Measurements from ENCODE around the gene SCN11A.
"Not testable (repeated sequence)": the region's sequence is repeated elsewhere in the genome, so short reads cannot be mapped to it uniquely, and the experiment has no call there.

Gene SCN11A

GRCh38 chr3:39065197-39065596, 13.5 kb upstream of the SCN11A start:
- H3K27ac ChIP-seq: no peak overlapping the region
- TF ChIP-seq CTCF (conservative IDR thresholded peaks at IDR 0.05) (peak; percentile 39), ZFX (IDR thresholded peaks at IDR 0.05) (no peak)

GRCh38 chr3:39064646-39065045, 12.9 kb upstream of the SCN11A start:
- TF ChIP-seq ZFX (IDR thresholded peaks at IDR 0.05) (no peak), CTCF (conservative IDR thresholded peaks at IDR 0.05) (no peak)
- no peak overlapping the region for H3K27ac ChIP-seq

- no peak overlapping the region for H3K27ac ChIP-seq
- no peak for TF ChIP-seq ZFX (IDR thresholded peaks at IDR 0.05)
Observed at GRCh38 chr3:39063143-39063542, 11.4 kb upstream of the SCN11A start.

DNA sequence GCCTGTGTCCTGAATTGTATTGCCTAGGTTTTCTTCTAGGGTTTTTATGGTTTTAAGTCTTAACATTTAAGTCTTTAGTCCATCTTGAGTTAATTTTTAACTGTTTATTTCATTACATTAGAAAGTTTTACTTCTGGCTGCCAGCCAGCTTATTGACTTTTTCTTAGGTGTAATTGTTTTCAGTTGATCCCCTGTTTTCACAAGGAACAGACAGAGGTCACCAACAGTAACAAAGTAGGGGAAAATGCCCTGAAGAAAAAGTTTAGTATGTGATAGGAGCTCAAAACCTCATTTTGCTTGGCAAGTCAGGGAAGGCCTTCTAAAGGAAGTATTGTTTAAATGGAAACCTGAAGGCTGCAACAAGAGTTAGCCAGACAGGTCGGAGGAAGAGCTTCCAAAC, 10.4 kb upstream of the SCN11A start:
- H3K27ac ChIP-seq: no peak overlapping the region
- TF ChIP-seq CTCF (conservative IDR thresholded peaks at IDR 0.05) (no peak), ZFX (IDR thresholded peaks at IDR 0.05) (no peak)

- H3K27ac ChIP-seq: not testable (repeated sequence)
Observed at GRCh38 chr3:39061228-39061627, 9.5 kb upstream of the SCN11A start.

GRCh38 chr3:39056151-39056550, 4.4 kb upstream of the SCN11A start:
- TF ChIP-seq CTCF (conservative IDR thresholded peaks at IDR 0.05) (no peak), ZFX (IDR thresholded peaks at IDR 0.05) (no peak)
- H3K27ac ChIP-seq: no peak overlapping the region

DNA sequence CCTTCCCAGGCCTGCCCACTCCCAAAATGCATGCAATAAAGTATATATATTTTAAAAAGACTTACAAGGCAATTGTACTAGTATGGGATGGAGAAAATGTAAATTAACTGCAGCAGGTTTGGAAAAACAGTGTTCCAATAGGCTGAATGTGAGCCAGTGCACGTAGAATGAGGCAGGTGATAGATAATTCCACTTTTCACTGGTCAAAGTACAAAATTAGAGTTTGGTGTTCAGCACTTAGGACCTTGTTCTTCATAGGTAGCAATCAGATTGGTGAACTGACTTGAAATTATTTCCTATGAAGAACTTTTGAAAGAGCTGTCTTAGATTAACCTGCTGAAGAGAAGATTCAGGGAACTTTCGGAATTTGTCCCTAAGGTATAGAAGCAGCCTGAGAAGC, 2.0 kb upstream of the SCN11A start:
- H3K27ac ChIP-seq: no peak overlapping the region

DNA sequence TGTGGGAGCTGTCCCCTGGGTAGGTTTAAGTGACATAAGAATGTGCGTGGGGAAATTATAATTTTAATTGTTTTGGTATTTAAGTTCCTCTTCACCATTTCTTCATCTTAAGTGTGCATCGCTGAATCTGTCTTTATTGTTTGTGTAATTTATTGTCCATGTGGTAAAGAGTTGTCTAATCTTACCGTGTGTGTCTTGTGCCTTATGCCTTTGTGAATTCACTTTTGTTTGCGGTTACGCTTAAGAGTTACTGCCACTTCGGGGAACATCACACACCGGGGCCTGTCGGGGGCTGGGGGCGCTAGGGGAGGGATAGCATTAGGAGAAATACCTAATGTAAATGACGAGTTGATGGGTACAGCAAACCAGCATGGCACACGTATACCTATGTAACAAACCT, 839 bp upstream of the SCN11A start:
- peak overlapping the region; percentile 77 for H3K27ac ChIP-seq
- no peak for TF ChIP-seq ZFX (IDR thresholded peaks at IDR 0.05)
- no peak for TF ChIP-seq CTCF (conservative IDR thresholded peaks at IDR 0.05)

More for the DNA sequence above, 2.0 kb upstream of the SCN11A start:
- TF ChIP-seq CTCF (conservative IDR thresholded peaks at IDR 0.05) (no peak), ZFX (IDR thresholded peaks at IDR 0.05) (no peak)

GRCh38 chr3:39050029-39050428, 1.7 kb downstream of the SCN11A start:
- TF ChIP-seq CTCF (conservative IDR thresholded peaks at IDR 0.05) (no peak), ZFX (IDR thresholded peaks at IDR 0.05) (no peak)
- H3K27ac ChIP-seq: no peak overlapping the region

All from C4-2B (cell line).